ENCODE results near the gene DAPK2. TPM values are rescaled to one million over a fixed set of nuclear protein-coding genes. Genes with fewer than 3 reads are reported as not detected.

DAPK2 gene
- total RNA-seq, 4 donors from 2014 or later, result 15.5 to 112 (median 57.5) TPM

DNA sequence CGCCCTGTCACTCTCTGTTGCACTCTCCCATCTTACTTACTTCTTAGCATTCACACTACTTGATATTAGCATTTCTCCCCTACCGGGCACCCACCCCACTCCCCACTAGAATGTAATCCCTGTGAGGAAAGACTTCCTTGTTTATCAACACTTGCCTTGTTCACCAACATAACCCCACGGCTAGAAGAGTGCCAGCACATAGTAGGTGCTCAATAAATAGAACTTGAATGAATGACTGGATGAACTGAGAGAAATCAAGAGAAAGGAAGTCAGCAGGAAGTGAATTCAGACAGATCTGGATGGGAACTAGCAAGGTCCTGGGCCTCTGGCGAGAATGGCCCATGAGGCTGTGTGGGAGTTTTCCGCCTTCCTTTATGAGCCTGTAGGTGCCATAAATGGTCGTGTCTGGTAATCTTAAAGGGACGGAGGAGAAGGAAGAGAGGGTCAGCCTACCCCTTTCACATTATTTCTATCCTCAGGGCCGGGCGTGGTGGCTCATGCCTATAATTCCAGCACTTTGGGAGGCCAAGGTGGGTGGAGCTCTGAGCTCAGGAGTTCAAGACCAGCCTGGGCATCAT lies 170.1 kb downstream of the DAPK2 start:
- TF ChIP-seq, protein P1, sequence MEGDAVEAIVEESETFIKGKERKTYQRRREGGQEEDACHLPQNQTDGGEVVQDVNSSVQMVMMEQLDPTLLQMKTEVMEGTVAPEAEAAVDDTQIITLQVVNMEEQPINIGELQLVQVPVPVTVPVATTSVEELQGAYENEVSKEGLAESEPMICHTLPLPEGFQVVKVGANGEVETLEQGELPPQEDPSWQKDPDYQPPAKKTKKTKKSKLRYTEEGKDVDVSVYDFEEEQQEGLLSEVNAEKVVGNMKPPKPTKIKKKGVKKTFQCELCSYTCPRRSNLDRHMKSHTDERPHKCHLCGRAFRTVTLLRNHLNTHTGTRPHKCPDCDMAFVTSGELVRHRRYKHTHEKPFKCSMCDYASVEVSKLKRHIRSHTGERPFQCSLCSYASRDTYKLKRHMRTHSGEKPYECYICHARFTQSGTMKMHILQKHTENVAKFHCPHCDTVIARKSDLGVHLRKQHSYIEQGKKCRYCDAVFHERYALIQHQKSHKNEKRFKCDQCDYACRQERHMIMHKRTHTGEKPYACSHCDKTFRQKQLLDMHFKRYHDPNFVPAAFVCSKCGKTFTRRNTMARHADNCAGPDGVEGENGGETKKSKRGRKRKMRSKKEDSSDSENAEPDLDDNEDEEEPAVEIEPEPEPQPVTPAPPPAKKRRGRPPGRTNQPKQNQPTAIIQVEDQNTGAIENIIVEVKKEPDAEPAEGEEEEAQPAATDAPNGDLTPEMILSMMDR (IDR thresholded peaks at IDR 0.05; ENCODE audit: low read depth), result no peak

DNA sequence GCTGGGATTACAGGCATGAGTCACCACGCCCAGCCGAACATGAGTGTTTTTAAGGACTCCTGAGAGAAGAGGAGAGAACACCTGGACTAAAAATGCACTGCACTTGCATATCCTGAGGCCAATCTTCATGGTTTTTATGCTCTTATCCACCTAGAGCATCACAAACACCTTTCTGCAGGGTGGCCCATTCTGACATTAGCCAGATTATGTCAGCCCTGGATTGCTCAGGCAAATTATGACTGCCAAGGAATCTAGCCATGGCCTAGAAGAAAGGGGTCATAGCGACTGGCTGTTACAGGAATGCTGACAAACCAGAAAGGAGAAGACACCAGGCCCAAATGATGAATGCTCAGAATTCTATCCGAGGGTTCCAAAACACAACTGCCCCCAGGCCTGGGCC lies 171.7 kb downstream of the DAPK2 start:
- TF ChIP-seq, protein P1 (IDR thresholded peaks at IDR 0.05; ENCODE audit: low read depth), result no peak

DNA sequence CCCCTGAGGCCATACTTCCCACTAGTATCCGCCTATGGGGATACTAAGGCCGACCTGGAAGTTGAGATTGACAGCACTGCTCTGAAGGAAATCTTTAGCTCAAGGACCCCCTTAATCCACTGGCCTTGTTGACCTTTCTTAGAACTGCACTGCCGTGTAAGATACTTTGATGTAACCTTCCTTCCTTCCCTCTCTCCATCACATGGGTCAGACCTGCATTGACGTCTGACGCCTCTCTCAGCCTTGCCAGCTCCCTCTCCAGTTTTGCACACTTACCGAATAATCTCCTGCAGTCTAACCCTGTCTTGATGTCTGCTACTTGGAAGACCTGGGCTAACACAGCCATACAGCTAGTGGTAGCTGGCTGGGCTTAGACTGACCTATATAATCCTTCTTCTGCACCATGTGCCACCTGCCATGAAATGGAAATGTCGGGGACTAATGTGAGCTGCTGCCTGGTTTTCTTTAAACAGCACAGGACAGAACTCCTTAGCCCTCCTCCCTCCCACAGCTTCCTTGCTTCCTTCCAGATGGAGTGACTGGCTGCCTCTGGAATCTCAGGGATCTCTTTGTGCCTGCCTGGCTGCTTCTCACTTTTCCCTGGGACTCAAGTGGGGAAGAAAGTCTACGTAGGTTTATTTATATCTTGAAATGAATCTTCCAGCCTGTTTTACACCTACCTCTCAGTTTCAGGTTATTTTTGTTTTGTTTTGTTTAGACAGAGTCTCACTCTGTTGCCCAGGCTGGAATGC lies 173.3 kb downstream of the DAPK2 start:
- TF ChIP-seq, protein P1 (IDR thresholded peaks at IDR 0.05; ENCODE audit: low read depth), result no peak

DNA sequence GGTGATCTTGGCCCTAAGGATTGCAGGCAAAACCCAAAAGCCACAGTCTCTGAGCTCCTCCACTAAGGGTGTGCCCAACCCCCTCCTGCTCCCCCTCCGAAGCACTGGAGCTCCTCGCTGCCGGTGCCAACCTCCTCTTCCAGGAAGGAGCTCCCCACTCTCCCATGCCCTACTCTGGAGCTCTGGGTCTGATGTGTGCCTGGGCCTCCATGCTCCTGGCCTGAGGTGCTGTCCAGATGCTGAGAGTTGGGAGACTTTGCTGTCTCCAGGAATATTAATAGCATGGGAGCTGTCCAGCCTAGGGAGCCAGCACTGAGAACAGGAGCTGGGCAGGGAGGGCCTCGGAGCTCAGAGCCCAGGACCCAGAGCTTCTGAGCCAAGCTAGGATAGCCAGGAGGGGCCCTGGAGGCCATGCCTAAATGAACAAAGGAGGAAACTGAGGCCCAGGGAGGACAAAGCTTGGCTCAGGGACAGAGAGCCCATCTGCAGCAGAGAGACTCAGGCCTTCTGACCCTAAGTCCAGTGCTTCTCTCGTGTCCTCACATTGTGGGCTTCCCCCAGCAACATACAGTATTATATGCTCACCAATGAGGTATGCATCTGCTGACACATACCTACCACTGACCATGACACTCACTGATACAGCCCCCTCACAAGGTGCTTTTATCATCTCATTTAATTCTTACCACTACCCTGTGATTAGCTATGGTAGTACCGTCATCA lies 175.6 kb downstream of the DAPK2 start:
- TF ChIP-seq, protein P1 (IDR thresholded peaks at IDR 0.05; ENCODE audit: low read depth), result no peak

DNA sequence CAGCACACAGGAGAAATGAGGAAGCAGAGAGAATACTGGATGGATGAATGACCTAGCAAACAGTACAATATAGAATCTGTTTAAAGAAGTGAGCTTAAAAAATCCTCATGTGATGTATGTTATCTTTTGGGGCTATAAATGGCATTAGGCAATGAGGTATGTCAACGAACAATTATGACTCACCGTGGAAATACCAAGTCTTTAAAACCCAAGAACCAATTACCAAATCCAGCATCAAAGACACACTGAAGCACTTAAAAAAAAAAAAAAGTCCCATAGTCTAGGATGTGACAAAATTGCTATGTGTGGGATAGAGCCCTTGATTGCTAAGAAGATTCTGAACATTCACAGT lies 176.3 kb downstream of the DAPK2 start:
- TF ChIP-seq, protein P1 (IDR thresholded peaks at IDR 0.05; ENCODE audit: low read depth), result no peak

DNA sequence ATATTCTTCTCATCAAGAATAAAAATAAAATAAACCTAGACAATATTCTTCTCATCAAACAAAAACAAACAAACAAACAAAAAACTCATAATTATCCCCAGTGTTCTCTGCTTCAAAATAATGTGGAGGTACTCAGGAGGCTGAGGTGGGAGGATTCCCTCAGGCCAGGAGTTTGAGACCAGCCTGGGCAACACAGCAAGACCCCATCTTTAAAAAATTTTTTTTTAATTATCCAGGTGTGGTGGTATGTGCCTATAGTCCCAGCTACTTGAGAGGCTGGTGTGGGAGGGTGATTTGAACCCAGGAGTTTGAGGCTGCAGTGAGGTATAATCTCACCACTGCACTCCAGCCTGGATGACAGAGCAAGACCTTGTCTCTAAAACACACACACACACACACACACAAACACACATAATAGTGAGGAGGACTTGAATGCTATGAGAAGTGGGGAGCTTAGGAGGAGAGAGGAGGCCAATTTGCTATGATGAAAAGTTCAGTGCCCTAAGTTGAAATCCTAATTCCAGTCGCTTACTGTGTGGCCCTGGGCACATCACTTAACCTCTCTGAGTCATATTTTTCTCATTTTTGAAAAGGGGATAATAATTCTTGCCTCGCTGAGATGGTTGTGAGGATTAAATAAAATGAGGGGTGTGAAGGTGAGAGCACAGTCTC lies 176.8 kb downstream of the DAPK2 start:
- TF ChIP-seq, protein P1 (IDR thresholded peaks at IDR 0.05; ENCODE audit: low read depth), result no peak

DNA sequence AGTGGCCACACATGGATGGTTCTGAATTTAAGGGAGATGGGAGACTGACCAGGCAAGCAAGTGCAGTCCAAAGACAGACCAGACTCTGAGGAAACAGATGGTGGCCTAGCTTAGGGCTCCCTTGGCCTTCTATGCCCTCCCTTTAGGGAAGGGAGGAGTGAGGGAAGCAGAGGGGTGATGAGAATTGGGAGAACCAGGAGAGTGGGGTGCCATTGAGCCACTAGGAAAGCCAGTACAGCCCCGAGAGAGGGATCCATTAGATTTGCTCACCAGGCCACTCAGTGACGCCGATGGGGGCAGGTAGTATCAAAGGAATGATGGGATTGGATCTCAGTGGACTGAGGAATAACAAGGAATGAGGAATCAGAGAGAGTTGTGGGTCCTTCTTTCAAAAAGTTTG lies 182.1 kb downstream of the DAPK2 start:
- TF ChIP-seq, protein P1 (IDR thresholded peaks at IDR 0.05; ENCODE audit: low read depth), result no peak
